HFF-Myc (cell line): Measurements from ENCODE around the gene ADGRL1.
"Not testable (repeated sequence)": the region's sequence is repeated elsewhere in the genome, so short reads cannot be mapped to it uniquely, and the experiment has no call there.

Source experiments
- DNase-seq: peaks from one replicate; pipeline ENCODE4 v3.0.0-alpha.2; 2011; ENCODE audit warnings: low read depth; ENCODE audit errors: extremely low read depth
- H3K4me3 ChIP-seq: replicated peaks from 2 replicates; pipeline ENCODE4 v1.5.1; 2011; ENCODE audit warnings: low read depth, mild to moderate bottlenecking, control low read depth, low read length
- TF ChIP-seq, protein P1 (sequence below): IDR thresholded peaks from 2 replicates; pipeline ENCODE4 v1.5.1; 2012; ENCODE audit warnings: mild to moderate bottlenecking, low read depth, low read length, control low read depth; ENCODE audit errors: missing control alignments

Gene ADGRL1

DNA sequence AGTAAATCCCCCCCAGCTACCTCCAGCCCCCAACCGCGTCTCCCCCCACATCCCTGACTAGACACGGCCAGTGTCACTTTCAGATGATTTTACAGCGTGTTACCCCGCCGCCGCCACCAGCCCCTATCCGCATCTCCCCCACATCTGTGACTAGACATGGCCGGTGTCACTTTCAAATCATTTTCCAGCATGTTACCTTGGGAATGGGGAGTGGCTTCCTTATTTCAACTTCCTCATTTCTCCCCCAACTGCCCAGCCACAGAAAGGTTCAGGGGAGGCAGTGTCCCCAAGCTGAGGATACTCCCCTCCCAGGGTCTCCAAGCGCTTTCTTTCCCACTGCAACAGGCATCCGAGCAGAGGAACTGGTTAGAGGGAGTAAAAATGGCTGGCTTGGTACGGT, 18.4 kb downstream of the ADGRL1 start:
- no peak overlapping the region for H3K4me3 ChIP-seq
- TF ChIP-seq, protein P1, sequence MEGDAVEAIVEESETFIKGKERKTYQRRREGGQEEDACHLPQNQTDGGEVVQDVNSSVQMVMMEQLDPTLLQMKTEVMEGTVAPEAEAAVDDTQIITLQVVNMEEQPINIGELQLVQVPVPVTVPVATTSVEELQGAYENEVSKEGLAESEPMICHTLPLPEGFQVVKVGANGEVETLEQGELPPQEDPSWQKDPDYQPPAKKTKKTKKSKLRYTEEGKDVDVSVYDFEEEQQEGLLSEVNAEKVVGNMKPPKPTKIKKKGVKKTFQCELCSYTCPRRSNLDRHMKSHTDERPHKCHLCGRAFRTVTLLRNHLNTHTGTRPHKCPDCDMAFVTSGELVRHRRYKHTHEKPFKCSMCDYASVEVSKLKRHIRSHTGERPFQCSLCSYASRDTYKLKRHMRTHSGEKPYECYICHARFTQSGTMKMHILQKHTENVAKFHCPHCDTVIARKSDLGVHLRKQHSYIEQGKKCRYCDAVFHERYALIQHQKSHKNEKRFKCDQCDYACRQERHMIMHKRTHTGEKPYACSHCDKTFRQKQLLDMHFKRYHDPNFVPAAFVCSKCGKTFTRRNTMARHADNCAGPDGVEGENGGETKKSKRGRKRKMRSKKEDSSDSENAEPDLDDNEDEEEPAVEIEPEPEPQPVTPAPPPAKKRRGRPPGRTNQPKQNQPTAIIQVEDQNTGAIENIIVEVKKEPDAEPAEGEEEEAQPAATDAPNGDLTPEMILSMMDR, result no peak
- no peak for DNase-seq

DNA sequence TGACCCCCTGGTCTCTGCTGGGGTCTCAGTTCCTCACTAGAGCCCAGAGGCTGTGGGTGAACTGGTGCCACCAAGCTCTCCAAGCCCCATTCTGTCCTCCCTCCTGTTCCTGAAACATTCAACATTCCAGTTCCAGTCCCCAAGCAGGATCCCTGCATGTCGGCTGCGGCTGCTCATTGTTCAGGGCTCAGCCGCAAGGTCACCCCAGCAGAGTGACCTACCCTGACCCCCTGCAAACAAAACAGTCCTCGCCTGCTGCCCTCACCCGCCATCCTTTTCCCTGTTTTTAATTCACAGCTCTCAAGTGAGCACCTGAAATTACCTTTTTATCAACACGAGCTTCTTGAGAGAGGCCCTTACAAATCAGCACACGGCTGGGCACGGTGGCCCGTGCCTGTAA, 19.3 kb downstream of the ADGRL1 start:
- not testable (repeated sequence) for DNase-seq

GRCh38 chr19:14185691-14186090, 20.3 kb downstream of the ADGRL1 start:
- DNase-seq, H3K4me3 ChIP-seq: not testable (repeated sequence)

More for the DNA sequence above, 19.3 kb downstream of the ADGRL1 start:
- not testable (repeated sequence) for H3K4me3 ChIP-seq

DNA sequence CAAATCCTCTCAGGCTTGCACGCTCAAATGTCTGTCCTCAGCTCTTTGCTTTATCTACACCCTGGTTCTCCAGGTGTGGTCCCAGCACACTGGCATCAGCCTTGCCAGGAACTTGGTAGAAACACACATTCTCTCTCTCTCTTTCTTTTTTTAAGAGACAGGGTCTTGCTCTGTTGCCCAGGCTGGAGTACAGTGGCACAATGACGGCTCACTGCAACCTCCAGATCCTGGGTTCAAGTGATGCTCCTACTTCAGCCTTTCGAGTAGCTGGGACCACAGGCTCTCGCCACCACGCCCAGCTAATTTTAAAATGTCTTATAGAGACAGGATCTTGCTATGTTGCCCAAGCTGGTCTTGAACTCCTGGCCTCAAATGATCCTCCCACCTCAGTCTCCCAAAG, 20.8 kb downstream of the ADGRL1 start:
- H3K4me3 ChIP-seq, result no peak overlapping the region

DNA sequence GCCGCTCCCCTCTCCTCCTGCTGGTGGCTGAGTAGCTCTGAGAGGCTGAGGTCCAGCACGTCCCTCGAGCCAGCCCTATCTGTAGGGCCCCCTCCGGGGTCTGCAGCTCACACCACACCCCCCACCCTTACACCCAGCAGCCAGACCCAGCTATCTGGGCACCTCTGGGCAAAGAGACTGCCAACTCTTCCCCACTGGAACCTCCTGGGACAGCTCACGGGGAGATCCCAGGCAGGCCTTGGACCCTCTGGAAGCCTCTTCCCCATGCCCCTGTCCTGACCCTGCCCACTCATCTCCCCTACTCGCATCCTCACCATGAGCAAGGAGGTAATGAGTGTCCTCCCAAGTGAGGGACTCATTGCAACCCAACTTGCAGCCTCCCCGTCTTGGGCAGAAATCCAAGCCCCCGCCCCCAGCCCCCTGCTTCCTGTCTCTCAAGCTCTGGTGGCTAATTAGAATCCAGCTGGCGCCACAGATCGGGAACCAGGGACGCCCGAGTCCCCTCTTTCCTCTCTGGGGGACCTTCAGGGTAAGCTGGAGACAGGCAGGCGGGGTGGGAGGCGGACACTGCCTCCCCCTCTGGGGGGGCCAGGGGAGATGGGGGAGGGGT, 22.1 kb downstream of the ADGRL1 start:
- no peak for DNase-seq
- TF ChIP-seq, protein P1, result no peak
- H3K4me3 ChIP-seq, result no peak overlapping the region

More for the DNA sequence above, 20.8 kb downstream of the ADGRL1 start:
- no peak for DNase-seq
- TF ChIP-seq, protein P1, result no peak

GRCh38 chr19:14182476-14182875, 23.5 kb downstream of the ADGRL1 start:
- no peak overlapping the region for H3K4me3 ChIP-seq
- DNase-seq, result no peak
- TF ChIP-seq, protein P1, result no peak

- TF ChIP-seq, protein P1, result no peak
- no peak overlapping the region for H3K4me3 ChIP-seq
- no peak for DNase-seq
These were observed 24.1 kb downstream of the ADGRL1 start for GRCh38 chr19:14181906-14182305.

GRCh38 chr19:14181199-14181598, 24.8 kb downstream of the ADGRL1 start:
- not testable (repeated sequence) for DNase-seq, H3K4me3 ChIP-seq
